ENCODE measurements around the gene ACBD5.
"Not testable (repeated sequence)": the region's sequence is repeated elsewhere in the genome, so short reads cannot be mapped to it uniquely, and the experiment has no call there.

The ACBD5 gene, protein sequence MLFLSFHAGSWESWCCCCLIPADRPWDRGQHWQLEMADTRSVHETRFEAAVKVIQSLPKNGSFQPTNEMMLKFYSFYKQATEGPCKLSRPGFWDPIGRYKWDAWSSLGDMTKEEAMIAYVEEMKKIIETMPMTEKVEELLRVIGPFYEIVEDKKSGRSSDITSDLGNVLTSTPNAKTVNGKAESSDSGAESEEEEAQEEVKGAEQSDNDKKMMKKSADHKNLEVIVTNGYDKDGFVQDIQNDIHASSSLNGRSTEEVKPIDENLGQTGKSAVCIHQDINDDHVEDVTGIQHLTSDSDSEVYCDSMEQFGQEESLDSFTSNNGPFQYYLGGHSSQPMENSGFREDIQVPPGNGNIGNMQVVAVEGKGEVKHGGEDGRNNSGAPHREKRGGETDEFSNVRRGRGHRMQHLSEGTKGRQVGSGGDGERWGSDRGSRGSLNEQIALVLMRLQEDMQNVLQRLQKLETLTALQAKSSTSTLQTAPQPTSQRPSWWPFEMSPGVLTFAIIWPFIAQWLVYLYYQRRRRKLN

DNA sequence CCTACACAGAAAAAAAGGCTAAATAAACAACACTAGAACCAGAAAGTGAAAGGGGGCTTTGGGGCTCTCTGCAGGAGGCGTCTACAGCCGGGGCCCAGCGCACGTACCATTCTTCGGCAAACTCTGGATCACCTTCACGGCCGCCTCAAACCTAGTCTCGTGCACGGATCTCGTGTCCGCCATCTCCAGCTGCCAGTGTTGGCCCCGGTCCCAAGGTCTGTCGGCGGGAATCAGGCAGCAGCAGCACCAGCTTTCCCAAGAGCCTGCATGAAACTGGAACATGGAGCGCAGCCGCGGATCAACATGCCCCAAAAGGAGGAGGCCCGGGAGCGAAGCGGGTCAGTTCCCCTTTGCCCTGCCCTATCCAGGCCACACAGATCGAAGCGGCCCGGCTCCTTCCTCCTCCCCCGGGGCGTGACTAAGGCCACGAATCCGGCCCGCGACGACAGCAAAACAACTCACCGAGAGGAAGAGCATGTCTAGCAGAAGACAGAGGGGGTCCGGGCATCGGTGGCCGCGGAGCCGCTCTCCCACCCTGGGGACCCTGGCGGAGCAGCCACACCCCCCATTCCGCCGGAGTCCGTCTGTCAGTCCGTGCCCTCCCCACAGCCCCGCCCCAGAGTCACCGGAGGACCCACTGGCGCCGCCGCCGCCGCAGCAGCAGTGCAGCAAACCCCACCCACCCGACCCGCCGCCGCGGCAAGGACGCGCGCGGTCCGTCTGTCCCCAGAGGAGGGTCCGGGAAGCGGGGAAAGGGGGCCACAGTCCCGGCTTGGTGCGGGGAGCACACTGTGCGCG lies at the start of gene ACBD5:
ACBD5 (minus strand) TSS at position 586 of the 798 bp plus-strand sequence; CDS start at position 477, 109 bp downstream.
- in situ Hi-C loops (cut with HindIII; ENCODE audit: low sequenced_read_pairs), result no loop called here

DNA sequence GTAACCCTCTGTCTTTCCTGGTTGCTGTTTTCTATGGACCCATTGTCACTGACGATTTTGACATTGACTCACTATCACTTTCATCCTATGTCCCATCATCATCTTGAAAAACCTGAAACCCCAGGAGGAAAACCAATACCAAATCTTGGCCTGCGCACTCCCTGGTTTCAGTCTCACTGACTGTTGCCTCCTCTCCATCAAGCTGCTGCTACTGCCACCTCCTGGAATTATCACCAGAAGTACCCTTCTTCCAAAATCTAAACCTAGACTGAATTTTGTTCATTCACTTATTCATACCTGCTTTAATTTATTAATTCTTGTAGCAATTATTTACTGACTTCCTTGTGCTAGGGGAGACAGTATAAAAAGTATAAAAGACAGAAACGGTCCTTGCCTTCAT lies 44.5 kb upstream of the ACBD5 start:
- in situ Hi-C loops (cut with HindIII; ENCODE audit: low sequenced_read_pairs), result no loop called here

DNA sequence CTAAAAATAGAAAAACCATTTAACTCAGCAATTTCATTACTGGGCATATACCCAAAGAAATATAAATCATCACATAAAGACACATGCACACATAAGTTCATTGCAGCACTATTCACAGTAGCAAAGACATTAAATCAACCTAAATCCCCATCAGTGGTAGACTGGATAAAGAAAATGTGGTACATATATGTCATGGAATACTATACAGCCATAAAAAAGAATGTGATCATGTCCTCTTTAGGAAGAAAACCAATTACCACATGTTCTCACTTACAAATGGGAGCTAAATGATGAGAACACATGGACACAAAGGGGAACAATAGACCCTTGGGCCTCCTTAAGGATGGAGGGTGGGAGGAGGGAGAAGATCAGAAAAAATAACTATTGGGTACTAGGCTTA lies 36.0 kb upstream of the ACBD5 start:
- in situ Hi-C loops (cut with HindIII; ENCODE audit: low sequenced_read_pairs), result no loop called here

DNA sequence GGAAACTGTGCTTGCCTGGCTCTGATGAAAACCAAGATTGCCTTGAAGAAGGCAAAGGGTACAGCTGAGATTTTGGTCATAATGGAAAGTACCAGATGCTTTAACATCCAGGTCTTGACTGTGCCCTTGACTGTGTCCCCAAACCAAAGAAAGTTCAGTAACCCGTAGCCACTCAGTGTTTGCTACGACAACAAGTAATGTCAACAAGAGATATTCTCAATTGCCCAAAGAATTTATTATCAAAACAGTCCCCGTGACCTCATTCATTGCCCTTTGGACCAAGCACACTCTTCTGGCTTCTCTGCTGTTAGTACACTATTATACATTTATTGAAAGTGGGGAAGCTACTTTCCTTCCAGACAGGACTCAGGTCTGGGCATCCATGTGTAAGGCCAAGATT lies 25.4 kb upstream of the ACBD5 start:
- in situ Hi-C loops (cut with HindIII; ENCODE audit: low sequenced_read_pairs), result not testable (repeated sequence)

DNA sequence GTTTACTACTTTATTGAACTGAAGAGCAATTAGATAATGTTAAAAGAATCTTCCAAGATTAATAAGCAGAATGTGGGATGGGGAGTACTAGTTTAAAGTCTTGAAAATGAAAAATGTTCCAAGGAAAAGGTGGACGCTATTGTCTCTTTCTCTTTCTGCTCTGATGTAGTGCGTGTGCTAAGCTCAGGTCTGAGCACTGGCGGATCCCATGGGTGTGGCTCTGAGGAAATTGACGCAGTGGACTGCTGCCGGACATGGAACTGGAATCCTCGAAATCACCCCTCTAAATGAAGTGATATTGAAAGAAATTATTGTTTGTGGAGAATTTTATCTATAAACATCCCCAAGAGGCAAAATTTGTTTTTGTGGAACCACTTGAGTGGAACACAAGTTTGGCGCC lies 22.2 kb upstream of the ACBD5 start:
- in situ Hi-C loops (cut with HindIII; ENCODE audit: low sequenced_read_pairs), result not testable (repeated sequence)

DNA sequence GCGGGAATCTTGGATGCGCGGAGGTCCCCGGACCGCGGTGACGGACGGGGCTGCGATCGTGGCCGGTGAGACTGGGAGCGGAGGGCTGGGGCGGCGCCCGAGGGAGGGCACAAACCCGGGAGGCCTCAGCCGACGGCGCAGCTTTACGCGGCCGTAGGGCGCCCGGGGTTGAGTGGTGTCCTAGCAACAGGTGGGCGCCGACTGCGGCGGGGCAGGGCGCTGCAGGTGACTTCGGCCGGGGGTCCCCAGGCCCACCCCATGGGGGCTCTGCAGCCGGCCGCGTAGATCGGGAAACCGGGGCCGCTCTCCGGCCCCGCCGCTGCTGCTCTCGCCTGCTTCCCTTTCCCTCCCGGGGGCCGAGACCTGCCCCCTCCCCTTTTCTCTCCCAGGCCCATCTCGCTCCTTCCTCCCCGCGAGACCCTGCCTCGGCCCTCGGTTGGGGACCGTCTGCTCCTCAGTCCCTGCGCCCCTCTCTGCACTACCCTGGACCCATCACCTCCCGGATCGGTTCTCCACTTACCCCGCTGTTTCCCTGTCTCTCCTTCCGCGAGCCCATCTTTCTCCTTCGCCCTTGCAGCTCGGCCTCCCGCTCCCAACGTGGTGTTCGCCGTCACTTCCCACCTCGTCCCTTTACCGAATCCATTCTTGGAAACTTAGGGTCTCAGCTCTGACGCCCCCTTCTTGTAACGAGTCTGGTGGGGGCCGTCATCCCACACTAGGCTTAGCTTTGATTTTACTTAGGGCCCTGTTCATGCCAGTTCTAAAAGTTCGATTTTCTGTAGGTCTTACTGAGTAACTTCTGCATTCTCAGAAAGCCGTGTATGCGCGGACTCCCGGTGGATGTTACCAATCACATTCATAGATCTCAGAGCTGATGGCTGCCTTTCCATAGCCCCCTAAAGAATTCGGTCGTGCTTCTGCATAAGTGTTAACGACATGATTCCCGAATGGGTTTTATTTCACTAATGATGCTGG lies 18.5 kb upstream of the ACBD5 start:
- in situ Hi-C loops (cut with HindIII; ENCODE audit: low sequenced_read_pairs), result no loop called here

DNA sequence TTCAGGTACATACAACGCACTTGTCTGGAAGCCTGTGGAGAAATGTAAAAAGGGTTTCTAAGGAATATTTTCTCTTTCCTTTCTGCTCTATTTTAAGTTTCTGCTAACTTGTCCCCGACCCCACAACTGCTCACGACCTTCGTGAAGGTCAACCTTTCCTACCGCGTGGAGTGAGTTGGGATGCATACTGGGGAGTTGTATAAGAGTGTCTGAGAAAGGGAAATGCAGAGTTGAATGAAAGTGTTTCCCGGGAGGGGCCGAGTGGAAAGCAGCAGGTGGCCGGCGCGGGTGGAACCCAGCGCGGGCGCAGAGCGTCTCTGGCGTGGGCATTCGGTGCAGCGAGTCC lies 17.9 kb upstream of the ACBD5 start:
- in situ Hi-C loops (cut with HindIII; ENCODE audit: low sequenced_read_pairs), result no loop called here

DNA sequence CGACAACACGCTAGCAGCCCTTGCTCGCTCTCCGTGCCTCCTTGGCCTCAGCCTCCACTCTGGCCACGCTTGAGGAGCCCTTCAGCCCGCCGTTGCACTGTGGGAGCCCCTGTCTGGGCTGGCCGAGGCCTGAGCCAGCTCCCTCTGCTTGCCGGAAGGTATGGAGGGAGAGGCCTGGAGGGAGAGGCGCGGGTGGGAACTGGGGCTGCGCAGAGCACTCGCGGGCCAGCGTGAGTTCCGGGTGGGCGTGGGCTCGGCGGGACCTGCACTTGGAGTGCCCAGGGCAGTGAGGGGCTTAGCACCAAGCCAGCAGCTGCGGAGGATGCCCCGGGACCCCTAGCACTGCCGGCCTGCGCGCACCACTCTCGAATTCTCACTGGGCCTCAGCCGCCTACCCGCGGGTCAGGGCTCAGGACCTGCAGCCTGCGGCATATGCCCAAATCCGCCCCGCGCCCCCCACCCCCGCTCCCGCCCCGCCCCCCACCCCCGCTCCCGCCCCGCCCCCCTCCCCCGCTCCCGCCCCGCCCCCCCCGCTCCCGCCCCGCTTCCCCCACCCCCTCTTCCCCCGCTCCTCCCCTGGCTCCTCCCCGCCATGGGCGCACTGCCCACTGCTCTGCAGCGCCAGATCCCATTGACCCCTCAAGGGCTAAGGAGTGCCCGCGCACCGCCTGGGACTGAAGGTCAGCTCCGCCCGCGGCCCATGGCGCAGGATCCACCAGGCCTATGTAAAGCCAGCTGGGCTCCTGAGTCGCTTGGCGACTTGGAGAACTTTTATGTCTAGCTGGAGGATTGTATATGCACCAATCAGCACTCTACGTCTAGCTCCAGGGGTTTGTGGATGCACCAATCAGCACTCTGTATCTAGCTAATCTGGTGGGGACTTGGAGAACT lies 15.9 kb upstream of the ACBD5 start:
- in situ Hi-C loops (cut with HindIII; ENCODE audit: low sequenced_read_pairs), result no loop called here

DNA sequence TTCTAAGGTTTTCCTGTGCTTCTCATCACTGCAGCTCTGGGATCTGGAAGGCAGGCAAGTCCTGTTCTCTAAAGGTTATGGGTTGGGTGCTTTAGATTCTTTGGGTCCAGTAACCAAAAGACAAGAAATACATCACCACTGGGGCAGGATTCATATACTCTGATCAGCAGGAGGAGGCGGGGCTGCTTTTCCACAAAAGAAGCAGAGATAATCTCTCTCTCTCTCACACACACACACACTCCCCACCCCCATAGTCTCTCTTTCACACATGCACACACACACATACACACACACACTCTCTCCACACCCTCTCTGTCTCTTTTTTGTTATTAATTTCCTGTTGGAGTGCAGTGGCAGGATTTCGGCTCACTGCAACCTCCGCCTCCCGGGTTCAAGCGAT lies 13.0 kb upstream of the ACBD5 start:
- in situ Hi-C loops (cut with HindIII; ENCODE audit: low sequenced_read_pairs), result no loop called here

DNA sequence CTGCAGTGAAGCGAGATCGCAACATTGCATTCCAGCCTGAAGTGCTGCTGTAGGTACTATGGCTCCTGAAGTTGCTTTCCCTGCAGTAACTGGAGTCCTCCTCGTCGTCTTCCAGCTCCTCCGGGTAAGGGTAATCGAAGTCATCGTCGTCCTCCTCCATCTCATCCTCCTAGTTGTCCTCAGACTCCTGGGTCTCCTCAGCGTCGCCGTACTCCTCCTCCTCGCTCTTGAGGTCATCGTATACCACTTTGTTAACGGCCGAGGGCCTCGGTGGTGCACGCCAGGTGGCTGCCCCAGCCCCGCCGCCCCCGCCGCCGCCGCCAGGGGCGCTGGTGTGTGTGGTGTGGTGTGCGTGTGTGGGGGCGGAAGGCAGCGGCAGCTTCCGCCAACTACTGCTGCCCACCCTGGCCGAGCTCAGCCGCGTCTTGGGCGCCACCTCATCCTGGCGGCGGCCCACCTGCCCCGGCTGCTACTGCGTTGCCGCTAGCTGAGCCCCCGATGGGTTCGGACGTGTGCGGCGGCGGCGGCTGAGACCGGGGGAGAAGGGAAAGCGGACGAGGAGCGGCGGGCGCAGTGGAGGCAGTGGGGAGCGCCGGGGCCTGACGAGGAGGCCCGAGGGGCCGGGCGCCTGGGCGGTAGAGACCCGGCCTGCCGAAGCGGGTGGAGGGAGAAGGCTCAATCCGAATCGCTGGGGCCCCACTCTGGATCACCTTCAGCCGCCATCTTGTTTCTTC lies 11.8 kb upstream of the ACBD5 start:
- in situ Hi-C loops (cut with HindIII; ENCODE audit: low sequenced_read_pairs), result no loop called here

DNA sequence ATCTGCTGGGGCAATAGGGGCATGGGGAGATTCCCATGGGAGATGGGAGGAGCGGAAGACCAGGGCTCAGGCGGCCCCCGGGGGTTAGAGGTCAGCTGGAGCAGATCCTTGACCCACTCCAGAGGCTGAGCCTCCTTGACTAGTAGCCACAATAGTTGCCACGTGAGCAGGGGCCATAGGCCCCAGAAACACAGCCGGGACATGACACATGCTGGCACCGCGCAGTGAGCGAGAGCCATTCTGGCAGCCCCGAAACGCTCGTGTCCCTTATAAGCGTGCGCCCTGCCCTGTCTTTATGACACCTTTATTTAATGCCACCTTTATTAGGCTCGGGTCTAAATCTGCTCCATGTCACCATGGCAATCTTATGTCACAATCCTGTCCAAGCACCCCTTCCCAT lies 11.0 kb upstream of the ACBD5 start:
- in situ Hi-C loops (cut with HindIII; ENCODE audit: low sequenced_read_pairs), result no loop called here

DNA sequence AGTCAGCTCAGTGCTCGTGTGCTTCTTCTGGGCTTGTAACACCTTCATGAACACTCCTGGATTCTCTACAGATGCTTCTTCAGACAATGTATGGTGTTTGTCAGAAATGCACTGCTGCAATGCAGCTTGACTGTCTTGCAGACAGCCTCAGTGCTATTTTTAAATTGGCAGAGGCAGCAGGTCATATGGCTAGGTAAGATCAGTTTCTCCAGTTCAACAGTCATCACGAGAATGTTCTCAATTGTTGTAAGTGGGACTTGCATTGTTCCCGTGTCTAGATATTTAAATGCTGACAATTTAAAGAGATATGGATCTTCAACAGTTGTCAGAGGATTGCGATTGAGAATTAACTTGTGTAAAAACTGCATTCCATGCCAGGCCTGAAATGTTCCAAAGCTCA lies 7.6 kb upstream of the ACBD5 start:
- in situ Hi-C loops (cut with HindIII; ENCODE audit: low sequenced_read_pairs), result no loop called here

DNA sequence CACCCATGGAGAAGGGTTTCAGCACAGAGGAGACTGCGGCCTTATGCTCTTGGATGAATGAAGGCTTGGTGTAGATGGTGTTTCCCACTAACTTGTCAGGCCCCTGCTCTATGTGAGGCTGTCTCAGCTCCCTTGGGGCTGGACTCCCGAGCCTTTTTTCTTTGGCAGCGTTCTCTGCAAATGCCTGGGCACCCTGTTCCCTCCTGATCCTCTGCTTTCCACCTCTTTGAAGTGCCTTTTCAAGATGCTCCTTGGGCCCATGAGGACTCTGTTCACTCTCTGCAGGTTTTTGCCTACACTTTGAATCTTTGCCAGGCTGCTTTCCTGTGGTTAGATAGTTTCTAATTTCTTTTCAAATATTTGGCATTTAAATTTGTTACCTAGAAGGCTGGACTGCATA lies 6.8 kb upstream of the ACBD5 start:
- in situ Hi-C loops (cut with HindIII; ENCODE audit: low sequenced_read_pairs), result no loop called here

DNA sequence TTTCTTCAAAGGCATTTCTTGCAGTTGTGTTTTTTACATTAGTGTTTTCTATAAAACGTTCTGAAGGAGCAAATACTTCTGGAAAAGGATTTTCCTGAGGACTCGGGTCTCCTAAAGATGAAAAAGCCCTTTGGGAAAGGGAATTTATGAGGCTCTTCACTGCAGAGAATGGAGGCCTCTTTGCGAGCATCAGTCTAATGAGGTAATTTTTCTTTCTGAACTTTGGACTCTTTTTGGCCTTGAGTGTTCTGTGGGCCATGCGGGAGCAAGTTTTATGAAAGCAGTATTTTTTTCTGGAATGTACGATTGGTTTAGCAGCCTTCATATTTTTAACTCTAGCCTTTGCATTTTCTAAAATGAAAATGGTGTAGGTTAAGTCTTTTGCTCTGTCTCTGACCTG lies 6.4 kb upstream of the ACBD5 start:
- in situ Hi-C loops (cut with HindIII; ENCODE audit: low sequenced_read_pairs), result no loop called here

DNA sequence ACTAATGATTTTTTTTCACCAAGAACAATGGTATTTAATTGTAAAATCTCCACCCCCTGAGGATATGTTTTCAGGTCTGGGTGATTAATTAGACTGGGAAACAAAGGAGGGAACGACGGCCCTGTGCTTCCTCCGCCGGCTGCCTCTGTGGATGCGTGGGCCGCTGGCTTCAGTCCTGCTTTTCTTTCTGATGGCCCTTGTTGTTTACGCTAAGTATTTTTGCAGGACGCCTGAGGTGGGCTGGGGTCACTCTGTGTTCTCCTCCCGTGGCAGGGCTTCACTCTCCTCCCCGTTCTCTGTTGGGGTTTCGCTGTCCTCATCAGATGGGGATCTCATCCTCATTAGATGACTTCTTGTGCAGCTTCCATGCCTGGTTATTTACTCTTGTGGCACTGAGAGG lies 5.2 kb upstream of the ACBD5 start:
- in situ Hi-C loops (cut with HindIII; ENCODE audit: low sequenced_read_pairs), result no loop called here

DNA sequence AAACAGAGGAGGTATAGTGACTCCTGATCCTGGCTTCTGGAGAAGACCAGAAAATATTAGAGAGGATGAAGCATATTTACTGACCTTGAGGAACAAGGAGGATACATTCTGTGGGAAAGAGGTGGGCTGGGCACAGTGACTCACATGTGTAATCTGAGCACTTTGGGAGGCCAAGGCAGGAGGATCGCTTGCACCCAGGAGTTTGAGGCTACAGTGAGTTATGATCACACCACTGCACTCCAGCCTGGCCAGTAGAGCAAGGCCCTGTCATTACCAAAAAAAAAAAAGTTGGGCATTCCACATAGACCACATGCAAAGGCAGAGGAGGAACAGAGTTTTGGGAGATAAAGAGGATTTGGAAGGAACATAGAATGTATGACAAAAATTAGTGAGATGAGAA lies 4.4 kb upstream of the ACBD5 start:
- in situ Hi-C loops (cut with HindIII; ENCODE audit: low sequenced_read_pairs), result no loop called here

DNA sequence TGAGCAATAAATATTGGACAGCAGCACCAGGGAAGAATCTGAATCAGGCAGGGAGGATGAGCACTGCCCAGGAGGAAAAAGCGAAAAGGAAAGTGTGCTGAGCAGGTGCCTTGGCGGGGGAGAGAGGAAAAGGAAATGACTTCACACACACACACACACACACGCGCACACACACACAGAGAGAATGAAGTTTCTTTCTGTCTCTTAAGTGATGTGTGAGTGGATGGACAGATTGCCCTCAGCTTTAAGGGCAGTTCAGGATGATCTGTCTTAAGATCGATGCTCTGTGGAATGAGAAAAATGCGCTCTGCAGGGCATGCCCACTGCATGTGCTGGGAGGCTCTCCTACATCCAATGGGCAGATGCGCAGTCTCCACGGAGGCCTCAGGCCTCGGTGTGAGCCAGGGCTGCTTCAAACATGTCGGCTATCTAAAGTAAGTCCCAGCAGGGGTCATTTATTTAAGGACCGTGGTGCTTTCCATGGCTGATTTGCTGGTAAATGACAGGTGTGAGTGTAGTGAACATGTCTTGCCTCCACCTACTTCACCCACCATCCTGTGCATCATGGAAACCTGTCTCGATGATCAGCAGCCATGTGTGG lies 2.5 kb upstream of the ACBD5 start:
- in situ Hi-C loops (cut with HindIII; ENCODE audit: low sequenced_read_pairs), result no loop called here

DNA sequence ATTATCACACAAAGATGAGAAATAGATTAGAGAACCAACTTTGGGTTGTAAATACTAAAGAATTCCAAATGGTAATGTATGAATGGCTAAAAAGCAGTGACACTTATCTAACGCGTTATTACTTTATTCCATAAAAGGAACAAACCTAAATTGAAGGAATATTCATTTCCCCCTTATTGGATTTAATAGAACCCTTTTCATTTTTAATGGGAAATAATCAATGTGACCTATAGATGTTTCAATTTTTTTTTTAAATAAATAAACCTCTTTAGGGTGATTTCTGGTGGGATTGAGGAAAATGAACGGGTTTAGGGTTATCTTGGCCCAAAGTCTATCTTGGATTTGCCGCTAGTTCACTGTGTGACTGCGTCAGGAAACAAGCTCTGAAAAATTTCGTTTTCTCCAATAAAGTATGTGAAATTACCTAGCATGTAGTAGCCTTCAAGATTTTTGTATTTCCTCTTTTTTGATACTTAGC lies 1.9 kb upstream of the ACBD5 start:
- in situ Hi-C loops (cut with HindIII; ENCODE audit: low sequenced_read_pairs), result no loop called here

Measured in DLD1 (cell line).